ENCODE data around the gene SGSM2.

SGSM2 gene

GRCh38 chr17:2375406-2375805 lies 38.1 kb downstream of the SGSM2 start:
- in situ Hi-C loops (cut with MboI; ENCODE audit: low pct_unique_long_range_greater_than_20kb, low sequenced_read_pairs, unreplicated experiment) = no loop called here
- no peak for TF ChIP-seq CTCF (IDR thresholded peaks at IDR 0.05; ENCODE audit: extremely low read depth, insufficient read depth, missing control alignments)
- DNase-seq (ENCODE audit: low spot score) = no peak

- TF ChIP-seq CTCF (IDR thresholded peaks at IDR 0.05; ENCODE audit: extremely low read depth, insufficient read depth, missing control alignments) = no peak
- DNase-seq (ENCODE audit: low spot score) = no peak
- in situ Hi-C loops (cut with MboI; ENCODE audit: low pct_unique_long_range_greater_than_20kb, low sequenced_read_pairs, unreplicated experiment) = no loop called here
Measured at GRCh38 chr17:2376107-2376506, 38.8 kb downstream of the SGSM2 start.

- no peak for TF ChIP-seq CTCF (IDR thresholded peaks at IDR 0.05; ENCODE audit: extremely low read depth, insufficient read depth, missing control alignments)
- in situ Hi-C loops (cut with MboI; ENCODE audit: low pct_unique_long_range_greater_than_20kb, low sequenced_read_pairs, unreplicated experiment) = no loop called here
- no peak for DNase-seq (ENCODE audit: low spot score)
Measured at GRCh38 chr17:2377659-2378058, 40.4 kb downstream of the SGSM2 start.

GRCh38 chr17:2378905-2379304 lies 41.6 kb downstream of the SGSM2 start:
- TF ChIP-seq CTCF (IDR thresholded peaks at IDR 0.05; ENCODE audit: extremely low read depth, insufficient read depth, missing control alignments) = no peak
- in situ Hi-C loops (cut with MboI; ENCODE audit: low pct_unique_long_range_greater_than_20kb, low sequenced_read_pairs, unreplicated experiment) = no loop called here
- DNase-seq (ENCODE audit: low spot score) = no peak

GRCh38 chr17:2379489-2380225 lies 42.4 kb downstream of the SGSM2 start:
- DNase-seq (ENCODE audit: low spot score) = no peak
- in situ Hi-C loops (cut with MboI; ENCODE audit: low pct_unique_long_range_greater_than_20kb, low sequenced_read_pairs, unreplicated experiment) = no loop called here
- no peak for TF ChIP-seq CTCF (IDR thresholded peaks at IDR 0.05; ENCODE audit: extremely low read depth, insufficient read depth, missing control alignments)

- in situ Hi-C loops (cut with MboI; ENCODE audit: low pct_unique_long_range_greater_than_20kb, low sequenced_read_pairs, unreplicated experiment) = no loop called here
- no peak for TF ChIP-seq CTCF (IDR thresholded peaks at IDR 0.05; ENCODE audit: extremely low read depth, insufficient read depth, missing control alignments)
- DNase-seq (ENCODE audit: low spot score) = no peak
Measured at GRCh38 chr17:2380226-2380922, 43.1 kb downstream of the SGSM2 start.

Measured in GM13977 (cell line).